ENCODE data around the gene TRIM54. TPM values are rescaled to one million over a fixed set of nuclear protein-coding genes. Genes with fewer than 3 reads are reported as not detected.

The TRIM54 gene
- total and polyA plus RNA-seq, 9 of the 15 experiments (the other 6 are each of a cell fraction or from before 2014, with no cell fraction given) = not detected

DNA sequence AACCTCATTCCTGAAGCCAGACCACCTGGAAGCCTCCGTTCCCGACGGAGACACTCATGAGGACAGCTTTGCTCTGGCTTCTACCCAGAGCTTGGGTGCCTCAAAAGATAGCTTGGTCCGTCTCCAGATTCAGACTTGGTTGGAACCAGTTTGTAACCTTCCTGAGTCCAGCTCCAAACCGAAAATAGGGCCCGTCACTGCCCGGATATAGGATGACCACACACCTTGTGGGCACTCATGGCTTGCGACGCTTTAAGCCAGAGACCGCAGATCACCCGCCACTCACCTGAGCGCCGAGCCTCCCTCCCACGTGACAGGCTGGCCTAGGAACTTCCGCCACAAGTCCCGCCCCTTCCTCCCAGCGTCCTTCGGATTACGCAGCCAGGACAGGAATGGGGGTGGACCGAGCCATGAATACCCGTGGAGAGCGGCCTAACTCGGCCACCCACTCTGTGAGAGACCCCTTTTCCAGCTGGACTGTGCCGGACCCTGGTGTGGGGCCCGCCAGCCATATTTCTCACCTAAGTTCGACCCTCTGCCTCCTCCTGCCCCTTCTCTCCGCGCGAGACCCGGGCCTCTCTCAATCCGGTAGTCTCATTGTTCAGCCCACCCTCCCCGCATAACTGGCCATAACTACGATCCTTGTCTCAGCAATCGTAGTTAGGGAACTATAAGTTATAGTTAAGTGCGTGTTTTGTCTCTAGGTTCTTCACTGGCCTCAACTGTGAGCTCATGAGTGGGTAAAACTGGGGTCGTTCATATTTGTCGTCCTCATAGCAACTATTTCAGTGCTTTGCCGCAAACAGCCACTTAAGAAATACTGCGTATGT lies 40.8 kb downstream of the TRIM54 start, which contains the start of gene MPV17 (continued):
- TF ChIP-seq CREB1 (IDR thresholded peaks at IDR 0.05) (no peak; the same call in 1 of the 2 replicates), CREB1 (CRISPR knock-in tag; IDR thresholded peaks at IDR 0.05) (peak; percentile 74), SRSF9 (IDR thresholded peaks at IDR 0.05; ENCODE audit: borderline replicate concordance, low read depth, low read length) (no peak), KDM2B (CRISPR knock-in tag; IDR thresholded peaks at IDR 0.05) (no peak), ETV1 (tag; conservative IDR thresholded peaks at IDR 0.05; ENCODE audit: low read depth) (peak; percentile 18; the same call in 1 of the 2 replicates), MBD2 (IDR thresholded peaks at IDR 0.05; ENCODE audit: borderline replicate concordance, low read depth) (peak; percentile 69; the same call in 1 of the 2 replicates), FOXA1 (IDR thresholded peaks at IDR 0.05; ENCODE audit: borderline replicate concordance) (no peak), ESRRB (CRISPR knock-in tag; IDR thresholded peaks at IDR 0.05; ENCODE audit: borderline replicate concordance) (no peak; the same call in 1 of the 2 replicates), CTBP1 (IDR thresholded peaks at IDR 0.05; ENCODE audit: borderline replicate concordance) (peak; percentile 53; the same call in 1 of the 2 replicates), ETV6 (IDR thresholded peaks at IDR 0.05; ENCODE audit: borderline replicate concordance in 1 of 2, low read depth in 2 of 2, low read length in 1 of 2) (no peak), ETV6 (CRISPR knock-in tag; IDR thresholded peaks at IDR 0.05; ENCODE audit: borderline replicate concordance) (0 out of 2 replicates have a peak, but pooled peaks have one; percentile 14), RNF2 (IDR thresholded peaks at IDR 0.05) (0 out of 2 replicates have a peak, but pooled peaks have one; percentile 27), EGR1 (conservative IDR thresholded peaks at IDR 0.05) (peak; percentile 62)
- TF ChIP-seq, protein P1, sequence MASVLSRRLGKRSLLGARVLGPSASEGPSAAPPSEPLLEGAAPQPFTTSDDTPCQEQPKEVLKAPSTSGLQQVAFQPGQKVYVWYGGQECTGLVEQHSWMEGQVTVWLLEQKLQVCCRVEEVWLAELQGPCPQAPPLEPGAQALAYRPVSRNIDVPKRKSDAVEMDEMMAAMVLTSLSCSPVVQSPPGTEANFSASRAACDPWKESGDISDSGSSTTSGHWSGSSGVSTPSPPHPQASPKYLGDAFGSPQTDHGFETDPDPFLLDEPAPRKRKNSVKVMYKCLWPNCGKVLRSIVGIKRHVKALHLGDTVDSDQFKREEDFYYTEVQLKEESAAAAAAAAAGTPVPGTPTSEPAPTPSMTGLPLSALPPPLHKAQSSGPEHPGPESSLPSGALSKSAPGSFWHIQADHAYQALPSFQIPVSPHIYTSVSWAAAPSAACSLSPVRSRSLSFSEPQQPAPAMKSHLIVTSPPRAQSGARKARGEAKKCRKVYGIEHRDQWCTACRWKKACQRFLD (CRISPR knock-in tag; IDR thresholded peaks at IDR 0.05) = peak; percentile 21; the same call in 1 of the 2 replicates
- TF ChIP-seq, protein P2, sequence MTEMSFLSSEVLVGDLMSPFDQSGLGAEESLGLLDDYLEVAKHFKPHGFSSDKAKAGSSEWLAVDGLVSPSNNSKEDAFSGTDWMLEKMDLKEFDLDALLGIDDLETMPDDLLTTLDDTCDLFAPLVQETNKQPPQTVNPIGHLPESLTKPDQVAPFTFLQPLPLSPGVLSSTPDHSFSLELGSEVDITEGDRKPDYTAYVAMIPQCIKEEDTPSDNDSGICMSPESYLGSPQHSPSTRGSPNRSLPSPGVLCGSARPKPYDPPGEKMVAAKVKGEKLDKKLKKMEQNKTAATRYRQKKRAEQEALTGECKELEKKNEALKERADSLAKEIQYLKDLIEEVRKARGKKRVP (CRISPR knock-in tag; IDR thresholded peaks at IDR 0.05) = no peak
- TF ChIP-seq, protein P3, sequence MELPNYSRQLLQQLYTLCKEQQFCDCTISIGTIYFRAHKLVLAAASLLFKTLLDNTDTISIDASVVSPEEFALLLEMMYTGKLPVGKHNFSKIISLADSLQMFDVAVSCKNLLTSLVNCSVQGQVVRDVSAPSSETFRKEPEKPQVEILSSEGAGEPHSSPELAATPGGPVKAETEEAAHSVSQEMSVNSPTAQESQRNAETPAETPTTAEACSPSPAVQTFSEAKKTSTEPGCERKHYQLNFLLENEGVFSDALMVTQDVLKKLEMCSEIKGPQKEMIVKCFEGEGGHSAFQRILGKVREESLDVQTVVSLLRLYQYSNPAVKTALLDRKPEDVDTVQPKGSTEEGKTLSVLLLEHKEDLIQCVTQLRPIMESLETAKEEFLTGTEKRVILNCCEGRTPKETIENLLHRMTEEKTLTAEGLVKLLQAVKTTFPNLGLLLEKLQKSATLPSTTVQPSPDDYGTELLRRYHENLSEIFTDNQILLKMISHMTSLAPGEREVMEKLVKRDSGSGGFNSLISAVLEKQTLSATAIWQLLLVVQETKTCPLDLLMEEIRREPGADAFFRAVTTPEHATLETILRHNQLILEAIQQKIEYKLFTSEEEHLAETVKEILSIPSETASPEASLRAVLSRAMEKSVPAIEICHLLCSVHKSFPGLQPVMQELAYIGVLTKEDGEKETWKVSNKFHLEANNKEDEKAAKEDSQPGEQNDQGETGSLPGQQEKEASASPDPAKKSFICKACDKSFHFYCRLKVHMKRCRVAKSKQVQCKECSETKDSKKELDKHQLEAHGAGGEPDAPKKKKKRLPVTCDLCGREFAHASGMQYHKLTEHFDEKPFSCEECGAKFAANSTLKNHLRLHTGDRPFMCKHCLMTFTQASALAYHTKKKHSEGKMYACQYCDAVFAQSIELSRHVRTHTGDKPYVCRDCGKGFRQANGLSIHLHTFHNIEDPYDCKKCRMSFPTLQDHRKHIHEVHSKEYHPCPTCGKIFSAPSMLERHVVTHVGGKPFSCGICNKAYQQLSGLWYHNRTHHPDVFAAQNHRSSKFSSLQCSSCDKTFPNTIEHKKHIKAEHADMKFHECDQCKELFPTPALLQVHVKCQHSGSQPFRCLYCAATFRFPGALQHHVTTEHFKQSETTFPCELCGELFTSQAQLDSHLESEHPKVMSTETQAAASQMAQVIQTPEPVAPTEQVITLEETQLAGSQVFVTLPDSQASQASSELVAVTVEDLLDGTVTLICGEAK (IDR thresholded peaks at IDR 0.05) = peak; percentile 92
- TF ChIP-seq, protein P3 (CRISPR knock-in tag; IDR thresholded peaks at IDR 0.05) = no peak
